ENCODE measurements around the gene GHR.

Gene GHR

GRCh38 chr5:42750507-42750906 is 327.3 kb downstream of the GHR start:
- DNase-seq (ENCODE audit: low read depth): no peak
- no peak overlapping the region for H3K4me3 ChIP-seq (ENCODE audit: low read depth, low read length)
- no peak for TF ChIP-seq CTCF (conservative IDR thresholded peaks at IDR 0.05; ENCODE audit: low read depth, low read length)

- DNase-seq (ENCODE audit: low read depth): no peak
- no peak for TF ChIP-seq CTCF (conservative IDR thresholded peaks at IDR 0.05; ENCODE audit: low read depth, low read length)
- H3K4me3 ChIP-seq (ENCODE audit: low read depth, low read length): no peak overlapping the region
These were observed 327.8 kb downstream of the GHR start for GRCh38 chr5:42751044-42751443.

- no peak overlapping the region for H3K4me3 ChIP-seq (ENCODE audit: low read depth, low read length)
- no peak for TF ChIP-seq CTCF (conservative IDR thresholded peaks at IDR 0.05; ENCODE audit: low read depth, low read length)
- DNase-seq (ENCODE audit: low read depth): no peak
These were observed 329.9 kb downstream of the GHR start for GRCh38 chr5:42753099-42753498.

GRCh38 chr5:42756606-42757601 is 333.7 kb downstream of the GHR start, which contains the start of gene CCDC152:
TSS of gene CCDC152 (plus strand) at chr5:42756818. CDS start at chr5:42759122, 2,304 bp downstream.
- peak; percentile 31 for DNase-seq (ENCODE audit: low read depth)
- no peak for TF ChIP-seq CTCF (conservative IDR thresholded peaks at IDR 0.05; ENCODE audit: low read depth, low read length)
- peak within 1 kb of the TSS; percentile 57 for H3K4me3 ChIP-seq (ENCODE audit: low read depth, low read length)

GRCh38 chr5:42759456-42759855 is 336.2 kb downstream of the GHR start:
- DNase-seq (ENCODE audit: low read depth): no peak
- no peak overlapping the region for H3K4me3 ChIP-seq (ENCODE audit: low read depth, low read length)
- TF ChIP-seq CTCF (conservative IDR thresholded peaks at IDR 0.05; ENCODE audit: low read depth, low read length): no peak

- H3K4me3 ChIP-seq (ENCODE audit: low read depth, low read length): no peak overlapping the region
- DNase-seq (ENCODE audit: low read depth): no peak
- no peak for TF ChIP-seq CTCF (conservative IDR thresholded peaks at IDR 0.05; ENCODE audit: low read depth, low read length)
These were observed 337.2 kb downstream of the GHR start for GRCh38 chr5:42760426-42760825.

Data from choroid plexus epithelial cell (primary cell).